NCI-H2171 (cell line): ENCODE results near the gene URB2.
A peak's percentile ranks its signal among the peaks of the same experiment; 100 is the strongest.
"Not testable (repeated sequence)": the region's sequence is repeated elsewhere in the genome, so short reads cannot be mapped to it uniquely, and the experiment has no call there.

ENCODE experiments used
- DNase-seq: peaks from one replicate; lab custom pipeline; 2025; lab: John Stamatoyannopoulos, UW

The URB2 gene

DNA sequence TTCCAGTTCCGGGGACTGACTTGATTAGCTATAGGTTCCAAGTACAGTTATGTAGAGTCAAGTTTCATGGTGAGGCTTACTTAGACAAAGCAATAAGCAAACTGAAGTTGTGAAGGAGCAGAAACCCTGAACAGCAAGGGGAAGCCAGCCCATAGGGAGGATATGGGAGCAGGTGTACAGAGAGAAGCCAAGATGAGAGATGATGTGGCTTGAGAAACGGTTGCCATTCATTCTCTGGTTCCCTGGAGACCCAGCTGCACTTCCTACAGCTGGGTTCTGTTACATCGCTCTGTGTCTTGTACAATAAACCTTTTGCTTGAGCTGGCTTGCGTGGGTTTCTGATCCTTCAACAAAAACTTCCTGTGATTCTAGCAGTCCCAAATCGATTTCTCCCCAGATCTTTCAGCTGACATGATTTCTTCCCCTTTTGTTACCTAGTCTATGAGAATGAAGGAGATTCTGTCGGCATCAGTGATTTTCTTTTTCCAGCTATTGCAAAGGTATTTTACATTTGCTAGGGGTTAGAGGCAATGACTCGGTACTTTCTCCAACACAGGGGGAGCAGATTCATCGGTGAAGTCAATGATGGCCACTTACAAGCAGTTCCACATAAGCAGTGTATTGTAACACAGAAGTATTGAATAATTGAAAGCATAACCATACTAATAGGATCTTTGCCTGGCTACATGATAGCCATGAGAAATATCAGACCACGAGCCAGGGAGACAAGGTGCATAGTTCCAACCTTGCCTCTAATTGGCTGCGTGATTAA, 67.3 kb downstream of the URB2 start:
- DNase-seq, result peak; percentile 25

DNA sequence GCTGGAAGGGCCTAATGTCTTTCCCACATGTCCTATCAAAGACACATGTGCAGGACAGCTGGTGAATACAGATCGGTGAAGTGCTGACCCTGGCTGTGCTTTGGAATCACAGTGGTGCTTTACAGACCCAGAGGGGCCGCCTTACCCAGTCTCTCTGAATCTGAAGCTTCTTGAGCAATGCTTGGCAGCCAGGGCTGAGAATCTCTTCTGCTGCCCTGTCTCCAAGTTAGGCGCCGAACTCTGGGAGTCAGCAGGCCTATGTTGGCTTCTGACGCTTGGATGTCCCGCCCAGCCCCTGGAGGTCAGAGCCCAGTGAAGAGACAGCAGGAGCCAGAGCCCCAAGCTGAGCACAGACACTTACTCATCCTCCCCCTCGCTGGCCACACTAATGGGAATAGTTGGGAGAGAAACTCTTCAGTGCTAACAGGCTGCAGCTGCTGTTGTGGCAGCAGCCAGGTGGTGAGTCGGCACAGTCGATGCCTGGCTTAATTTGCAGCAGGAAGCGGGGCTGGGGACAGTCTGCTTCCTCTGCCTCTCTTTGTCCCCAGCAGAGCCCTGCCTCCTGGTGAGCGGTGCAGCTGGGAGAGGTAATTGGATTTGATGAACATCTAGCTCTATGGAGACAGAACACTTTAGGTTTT, 68.1 kb downstream of the URB2 start:
- peak; percentile 83 for DNase-seq

DNA sequence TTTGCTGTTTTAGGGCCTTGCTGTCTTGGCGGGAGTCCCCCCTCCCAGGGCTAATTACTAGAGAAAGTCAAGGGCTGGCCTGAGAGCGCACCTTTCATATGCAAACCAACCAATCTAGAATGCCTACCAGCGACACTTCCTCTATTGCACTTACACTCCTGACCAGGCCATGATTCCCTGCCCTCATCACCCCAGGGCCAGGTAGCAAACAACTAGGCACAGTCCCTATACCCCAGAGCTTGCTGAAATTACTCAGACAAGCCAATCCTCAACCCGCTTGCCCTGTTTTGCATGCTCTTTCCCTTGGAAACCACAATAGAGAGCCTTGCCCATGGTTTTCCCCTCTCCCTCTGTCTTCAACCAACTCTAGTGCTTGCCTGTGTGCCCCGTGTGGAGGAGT, 70.3 kb downstream of the URB2 start:
- DNase-seq, result no peak

DNA sequence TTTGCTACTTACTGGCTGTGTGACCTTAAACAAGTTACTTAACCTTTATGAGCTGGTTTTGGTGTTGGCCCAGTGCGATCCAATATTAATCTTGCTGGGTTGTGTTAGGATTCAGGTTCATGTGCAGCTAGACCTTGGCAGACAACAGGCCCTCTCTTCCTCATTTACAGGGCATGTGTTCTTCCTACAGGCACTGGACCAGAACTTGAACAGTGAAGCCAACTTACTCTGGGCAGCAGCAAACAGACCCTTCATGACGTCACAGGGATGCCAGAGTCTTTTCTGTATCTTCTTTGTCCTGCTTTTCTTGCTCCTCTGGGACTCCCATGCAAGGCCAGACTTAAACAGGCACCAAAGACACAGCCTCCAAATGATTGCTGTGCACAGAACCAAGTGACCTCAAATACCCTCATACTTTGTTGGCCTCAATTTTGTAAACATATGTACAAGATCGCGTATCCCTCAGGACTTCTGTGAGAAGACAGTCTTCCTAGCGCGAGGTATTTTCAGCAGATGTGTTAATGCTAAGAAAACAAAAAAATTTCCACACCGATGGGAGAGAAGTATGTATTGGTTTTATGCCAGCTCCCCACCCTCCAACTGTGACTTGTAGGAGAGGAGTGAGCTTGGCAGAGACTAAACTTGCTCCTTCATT, 73.7 kb downstream of the URB2 start:
- peak; percentile 22 for DNase-seq

DNA sequence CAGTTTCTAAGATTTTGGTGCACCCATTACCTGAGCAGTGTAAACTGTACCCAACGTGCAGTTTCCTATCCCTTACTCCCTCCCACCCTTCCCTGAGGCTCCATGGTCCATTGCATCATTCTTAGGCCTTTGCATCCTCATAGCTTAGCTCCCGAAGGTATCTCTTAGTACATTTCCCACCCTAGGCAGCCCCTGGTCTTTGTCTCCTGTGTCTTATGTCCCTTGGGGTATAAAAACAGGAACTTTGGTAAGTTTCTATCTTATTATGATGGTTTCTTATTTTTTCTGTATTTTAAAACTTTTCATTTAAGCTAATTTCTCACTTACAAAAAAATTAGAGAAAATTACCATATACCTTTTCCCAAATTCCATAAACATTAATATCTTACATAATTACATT, 78.1 kb downstream of the URB2 start:
- DNase-seq, result no peak

DNA sequence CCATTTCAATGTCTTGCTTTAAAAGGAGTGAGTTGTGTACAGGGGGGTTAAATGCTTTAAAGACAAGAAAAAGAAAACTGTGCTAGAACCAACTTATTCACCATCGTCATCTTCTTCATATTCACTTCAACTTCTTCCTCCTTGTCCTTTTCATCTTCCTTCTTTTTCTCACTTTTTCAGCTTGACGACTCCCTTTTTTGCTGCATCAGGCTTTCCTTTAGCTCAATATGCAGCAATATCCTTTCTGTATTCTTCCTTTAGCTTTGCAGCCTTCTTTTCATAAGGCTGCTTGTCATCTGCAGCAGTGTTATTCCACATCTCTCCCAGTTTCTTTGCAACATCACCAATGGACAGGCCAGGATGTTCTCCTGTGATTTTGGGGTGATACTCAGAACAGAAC, 79.1 kb downstream of the URB2 start:
- DNase-seq, result not testable (repeated sequence)

DNA sequence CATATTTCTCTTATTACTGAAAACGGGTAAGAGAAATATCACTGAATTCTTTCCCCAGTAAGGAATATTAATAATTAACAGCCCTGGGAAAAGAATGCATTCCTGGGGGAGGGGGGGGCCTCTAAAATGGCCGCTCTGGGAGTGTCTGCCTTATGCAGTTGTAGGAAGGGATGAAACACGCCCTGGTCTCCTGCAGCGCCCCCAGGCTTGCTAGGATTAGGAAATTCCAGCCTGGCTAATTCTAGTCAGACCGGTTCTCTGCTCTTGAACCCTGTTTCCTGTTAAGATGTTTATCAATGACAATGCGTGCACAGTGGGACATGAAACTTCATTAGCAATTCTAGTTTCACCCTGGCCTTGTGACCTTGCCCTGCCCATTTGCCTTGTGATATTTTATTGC, 81.1 kb downstream of the URB2 start:
- DNase-seq, result not testable (repeated sequence)

DNA sequence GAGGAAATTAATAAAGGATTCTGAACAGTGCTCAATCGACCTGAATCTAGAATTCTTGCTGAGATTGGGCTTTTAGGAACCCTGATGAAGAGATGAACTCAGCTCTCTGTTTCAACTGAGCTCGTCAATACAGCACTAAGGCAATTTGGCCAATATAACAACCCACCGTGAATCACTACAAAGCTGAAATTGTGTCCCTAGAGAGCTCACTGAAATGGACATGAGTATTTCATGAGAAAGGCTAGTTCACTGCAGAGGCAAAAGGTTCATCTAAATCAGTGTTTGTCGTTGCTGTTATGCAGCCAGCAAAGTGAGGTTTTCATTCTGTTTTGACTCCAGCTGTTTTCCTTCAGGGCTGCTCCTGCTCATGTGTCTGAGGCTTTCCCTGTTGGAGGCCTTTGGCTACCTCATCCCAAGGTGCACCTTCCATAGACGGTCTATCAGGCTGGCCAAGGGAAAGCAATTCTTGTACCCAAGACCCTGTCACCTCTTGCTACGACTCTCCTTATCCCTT, 83.5 kb downstream of the URB2 start:
- DNase-seq, result no peak
